DMS53 (cell line): Measurements from ENCODE around the gene PHLPP1.
A peak's percentile ranks its signal among the peaks of the same experiment; 100 is the strongest.

ENCODE experiments used
- DNase-seq: peaks from one replicate; lab custom pipeline; 2025; lab: John Stamatoyannopoulos, UW

PHLPP1 gene

GRCh38 chr18:62942578-62942977, 227.2 kb downstream of the PHLPP1 start:
- no peak for DNase-seq

- no peak for DNase-seq
Observed at GRCh38 chr18:62944454-62944853, 229.1 kb downstream of the PHLPP1 start.

GRCh38 chr18:62948788-62949187, 233.4 kb downstream of the PHLPP1 start:
- no peak for DNase-seq

GRCh38 chr18:62950246-62950645, 234.9 kb downstream of the PHLPP1 start:
- no peak for DNase-seq

DNA sequence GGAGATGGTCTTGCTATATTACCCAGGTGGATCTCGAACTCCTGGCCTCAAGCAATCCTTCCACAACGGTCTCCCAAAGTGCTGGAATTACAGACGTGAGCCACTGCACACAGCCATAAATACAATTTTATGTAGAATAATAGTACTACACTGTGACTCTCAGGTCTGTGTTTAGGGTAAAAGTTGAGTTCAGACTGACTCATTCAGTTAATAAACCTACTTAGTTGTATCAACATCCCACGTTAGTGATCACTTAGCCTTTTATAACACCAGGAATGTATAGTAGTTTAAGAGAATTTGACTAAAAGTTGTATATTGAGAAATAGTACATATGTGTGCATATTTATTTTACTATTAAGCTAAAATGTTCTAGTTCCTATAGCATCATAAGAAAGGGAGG, 237.5 kb downstream of the PHLPP1 start:
- peak; percentile 33 for DNase-seq

DNA sequence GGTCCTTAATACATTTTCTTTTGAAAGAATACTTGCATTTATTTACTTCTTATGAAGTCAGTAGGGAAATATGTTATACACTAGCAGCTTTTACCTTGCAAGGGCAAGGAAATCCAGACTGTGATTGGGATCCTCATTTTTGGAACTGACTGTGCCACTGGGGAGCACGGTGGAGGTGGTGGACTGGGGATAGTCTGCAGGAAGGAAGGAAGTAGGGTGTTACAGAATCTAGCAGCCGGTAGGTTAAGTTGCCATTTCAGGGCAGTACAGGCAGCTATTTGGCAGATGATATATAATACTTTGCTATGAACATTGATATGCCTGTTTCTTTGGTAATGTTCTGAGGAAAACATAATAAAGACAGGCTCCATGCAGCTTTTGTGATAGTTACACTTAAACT, 238.3 kb downstream of the PHLPP1 start:
- peak; percentile 64 for DNase-seq

DNA sequence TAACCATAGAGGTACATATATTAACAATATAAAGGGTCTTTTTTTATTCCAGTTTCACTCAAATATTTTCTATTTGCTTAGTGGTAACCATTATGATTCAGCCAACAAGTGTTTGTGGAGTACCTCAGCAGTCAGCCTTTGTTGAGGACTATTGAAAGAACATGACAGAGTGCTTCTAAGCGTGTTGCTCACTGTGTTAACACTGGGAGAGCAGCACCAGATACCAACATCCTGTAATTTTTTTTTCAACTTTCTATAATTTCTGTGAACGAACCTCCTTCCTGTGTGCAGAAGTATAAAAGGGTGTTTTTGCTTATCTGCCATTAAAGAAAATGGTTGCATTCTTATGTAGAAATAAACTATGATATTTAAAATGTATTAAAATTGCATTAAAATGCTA, 239.0 kb downstream of the PHLPP1 start:
- DNase-seq = peak; percentile 98

DNA sequence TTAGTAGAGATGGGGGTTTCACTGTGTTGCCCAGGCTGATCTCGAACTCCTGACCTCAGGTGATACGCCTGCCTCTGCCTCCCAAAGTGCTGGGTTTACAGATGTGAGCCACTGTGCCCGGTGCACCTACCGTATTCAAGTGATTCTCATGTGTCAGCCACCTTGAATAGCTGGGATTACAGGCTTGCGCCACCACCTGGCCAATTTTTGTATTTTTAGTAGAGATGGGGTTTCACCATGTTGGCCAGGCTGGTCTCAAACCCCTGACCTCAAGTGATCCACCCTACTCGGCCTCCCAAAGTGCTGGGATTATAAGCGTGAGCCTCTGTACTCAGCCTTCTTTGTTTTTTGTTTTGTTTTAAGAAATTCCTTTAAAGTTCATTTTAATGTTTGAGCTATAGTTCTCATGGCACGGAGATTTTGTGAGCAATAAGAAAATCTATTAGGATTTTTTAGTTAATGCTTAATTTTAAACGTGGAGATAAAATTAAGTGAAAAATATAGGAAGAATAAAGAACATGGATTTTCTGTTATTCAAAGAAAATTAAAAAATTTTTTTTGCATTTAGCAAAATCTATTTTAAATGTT, 242.6 kb downstream of the PHLPP1 start:
- DNase-seq = peak; percentile 89

DNA sequence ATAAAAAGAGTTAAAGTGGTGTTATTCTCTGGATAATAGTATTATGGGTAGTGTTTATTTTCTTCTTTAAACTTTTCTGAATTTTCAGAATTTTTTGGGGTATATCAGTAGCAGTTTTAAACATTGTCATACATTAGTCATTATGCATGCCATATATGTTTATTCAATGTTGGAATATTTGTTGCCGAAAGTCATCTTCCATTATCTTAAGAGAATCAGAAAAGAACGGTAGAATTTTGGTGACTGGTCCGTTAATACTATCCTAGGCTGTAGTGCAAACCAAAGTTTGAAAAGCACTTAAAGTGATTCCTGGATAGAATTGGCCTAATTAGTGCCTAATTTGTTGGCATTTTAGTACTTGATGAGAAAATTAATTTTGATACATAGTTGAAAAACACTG, 244.1 kb downstream of the PHLPP1 start:
- no peak for DNase-seq

GRCh38 chr18:62963507-62963906, 248.2 kb downstream of the PHLPP1 start:
- DNase-seq = peak; percentile 61

GRCh38 chr18:62964432-62964831, 249.1 kb downstream of the PHLPP1 start:
- no peak for DNase-seq

DNA sequence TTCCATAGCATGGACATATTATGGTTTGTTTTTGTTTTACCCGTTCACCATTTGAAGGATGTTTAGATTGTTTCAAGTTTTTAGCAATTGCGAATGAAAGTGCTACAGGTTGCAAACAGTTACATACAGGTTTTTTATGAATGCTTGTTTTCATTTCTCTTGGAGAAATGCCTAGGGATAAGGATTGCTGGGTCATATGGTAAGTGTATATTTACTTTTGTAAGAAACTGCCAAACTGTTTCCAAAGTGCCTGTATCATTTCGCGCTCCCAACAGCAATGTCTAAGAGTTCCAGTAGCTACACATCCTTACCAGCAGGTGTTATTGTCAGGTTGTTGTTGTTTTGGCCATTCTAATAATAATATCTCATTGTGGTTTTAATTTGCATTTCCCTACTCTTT, 251.7 kb downstream of the PHLPP1 start:
- no peak for DNase-seq

GRCh38 chr18:62973689-62974088, 258.3 kb downstream of the PHLPP1 start:
- no peak for DNase-seq

GRCh38 chr18:62974388-62974787, 259.0 kb downstream of the PHLPP1 start:
- no peak for DNase-seq

DNA sequence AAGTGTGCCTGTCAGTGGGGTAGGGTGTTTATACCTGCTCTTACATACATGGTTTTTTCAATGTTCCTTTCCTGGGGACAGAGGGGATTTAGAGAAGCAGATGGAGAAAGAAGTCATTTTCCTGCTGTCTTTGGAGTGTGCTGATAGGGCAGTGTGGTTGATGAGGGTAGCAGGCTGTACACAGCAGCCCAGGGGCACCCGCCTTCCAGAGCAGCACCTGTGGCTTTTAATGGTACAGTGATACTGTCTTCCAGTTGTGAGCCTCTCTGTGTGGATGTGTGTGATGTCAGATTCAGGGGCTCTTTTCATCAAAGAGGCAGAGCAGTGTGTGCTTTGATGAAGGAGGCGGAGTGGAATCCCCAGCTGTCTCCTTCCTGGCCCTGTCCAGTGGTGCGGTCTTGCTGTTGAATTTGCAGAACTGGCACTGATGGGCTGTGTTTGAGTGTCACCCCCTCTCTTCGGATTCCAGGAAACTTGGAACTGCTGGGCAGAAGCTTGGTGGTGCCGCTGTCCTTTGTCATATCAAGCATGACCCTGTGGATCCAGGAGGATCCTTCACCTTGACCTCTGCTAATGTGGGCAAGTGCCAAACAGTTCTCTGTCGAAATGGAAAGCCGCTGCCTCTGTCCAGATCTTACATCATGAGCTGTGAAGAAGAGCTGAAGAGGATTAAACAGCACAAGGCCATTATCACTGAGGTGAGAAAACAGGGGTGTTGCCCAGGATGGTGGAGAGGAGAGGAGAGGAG, 259.8 kb downstream of the PHLPP1 start:
- DNase-seq = no peak

DNA sequence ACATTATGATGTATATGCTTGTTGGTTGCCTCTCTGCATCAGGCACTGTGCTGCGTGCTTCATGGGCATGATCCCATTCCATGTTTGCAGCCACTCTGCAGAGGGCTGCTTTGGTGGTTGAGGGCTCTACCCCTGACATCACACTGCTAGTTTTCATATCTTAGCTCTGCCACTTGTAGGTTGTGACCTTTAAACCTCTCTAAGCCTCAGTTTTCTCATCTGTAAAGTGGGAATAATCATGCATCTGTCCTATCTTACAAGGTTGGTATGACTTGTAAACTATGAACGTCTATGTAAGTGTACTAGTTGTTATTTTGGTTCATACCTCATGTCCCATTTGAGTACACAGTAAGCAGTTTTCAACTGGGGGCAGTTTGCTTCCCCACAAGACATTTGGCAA, 260.4 kb downstream of the PHLPP1 start:
- DNase-seq = no peak

DNA sequence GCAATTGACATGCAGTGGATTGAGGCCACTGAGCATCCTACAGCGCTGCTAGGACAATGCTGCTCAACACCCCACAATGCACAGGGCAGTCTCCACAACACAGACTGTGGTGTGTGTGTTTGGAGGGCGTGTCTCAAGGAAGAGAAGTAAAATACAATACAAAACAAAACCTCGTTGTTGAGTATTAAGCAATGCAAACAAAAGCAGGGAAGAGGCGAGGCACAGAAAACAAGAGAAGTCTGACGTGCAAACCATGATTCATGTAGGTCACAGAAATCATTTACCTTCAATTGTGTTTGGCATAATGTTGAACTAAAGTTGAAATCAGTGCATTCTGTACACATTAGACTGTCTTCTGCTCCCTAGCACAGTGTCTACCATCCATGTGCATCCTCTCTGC, 260.9 kb downstream of the PHLPP1 start:
- peak; percentile 93 for DNase-seq

GRCh38 chr18:62977512-62977911, 262.2 kb downstream of the PHLPP1 start:
- DNase-seq = peak; percentile 34

DNA sequence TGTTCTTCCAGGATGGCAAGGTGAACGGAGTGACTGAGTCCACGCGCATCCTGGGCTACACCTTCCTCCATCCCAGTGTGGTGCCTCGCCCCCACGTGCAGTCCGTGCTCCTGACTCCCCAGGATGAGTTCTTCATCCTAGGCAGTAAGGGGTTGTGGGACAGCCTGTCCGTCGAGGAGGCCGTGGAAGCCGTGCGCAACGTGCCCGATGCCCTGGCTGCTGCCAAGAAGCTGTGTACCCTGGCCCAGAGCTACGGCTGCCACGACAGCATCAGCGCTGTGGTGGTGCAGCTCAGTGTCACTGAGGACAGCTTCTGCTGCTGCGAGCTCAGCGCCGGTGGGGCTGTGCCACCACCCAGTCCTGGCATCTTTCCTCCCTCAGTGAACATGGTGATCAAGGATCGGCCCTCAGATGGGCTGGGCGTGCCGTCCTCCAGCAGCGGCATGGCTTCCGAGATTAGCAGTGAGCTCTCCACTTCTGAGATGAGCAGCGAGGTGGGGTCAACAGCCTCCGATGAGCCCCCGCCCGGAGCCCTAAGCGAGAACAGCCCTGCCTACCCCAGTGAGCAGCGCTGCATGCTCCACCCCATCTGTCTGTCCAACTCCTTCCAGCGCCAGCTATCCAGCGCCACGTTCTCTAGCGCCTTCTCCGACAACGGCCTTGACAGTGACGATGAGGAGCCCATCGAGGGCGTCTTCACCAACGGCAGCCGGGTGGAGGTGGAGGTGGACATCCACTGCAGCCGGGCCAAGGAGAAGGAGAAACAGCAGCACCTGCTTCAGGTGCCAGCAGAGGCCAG, 263.1 kb downstream of the PHLPP1 start:
- DNase-seq = no peak

- peak; percentile 97 for DNase-seq
Observed at GRCh38 chr18:62979176-62979575, 263.8 kb downstream of the PHLPP1 start.

GRCh38 chr18:62979900-62980299, 264.6 kb downstream of the PHLPP1 start:
- DNase-seq = peak; percentile 50

GRCh38 chr18:62981566-62981965, 266.2 kb downstream of the PHLPP1 start:
- DNase-seq = no peak
